ACC112 (cell line): Measurements from ENCODE around the gene PDE4A.

Source experiments
- H2AFZ ChIP-seq: fragments of 200-600 bp; sonication (generic); one replicate; pipeline ENCODE4 v1.6.0; 2017; ENCODE audit warnings: antibody characterized with exemption, low read length; ENCODE audit not compliant: unreplicated experiment
- H3K27ac ChIP-seq: fragments of 200-600 bp; sonication (generic); 2 replicates; pipeline ENCODE4 v1.5.1; 2014; ENCODE audit warnings: low read depth, mild to moderate bottlenecking, antibody characterized with exemption, low read length, moderate library complexity
- H3K27me3 ChIP-seq: fragments of 200-600 bp; sonication (generic); 2 replicates; pipeline ENCODE4 v1.6.1; 2014; ENCODE audit warnings: mild to moderate bottlenecking, antibody characterized with exemption, low read length, moderate library complexity, mixed read lengths; ENCODE audit not compliant: insufficient read depth
- H3K36me3 ChIP-seq: fragments of 200-600 bp; sonication (generic); 2 replicates; pipeline ENCODE4 v1.6.1; 2016; ENCODE audit warnings: mild to moderate bottlenecking, antibody characterized with exemption, low read length, moderate library complexity, mixed read lengths; ENCODE audit not compliant: insufficient read depth
- H3K4me1 ChIP-seq: fragments of 200-600 bp; sonication (generic); one replicate; pipeline ENCODE4 v1.6.1; 2016; ENCODE audit warnings: low read length, mixed read lengths; ENCODE audit not compliant: insufficient read depth, unreplicated experiment, control insufficient read depth
- H3K4me3 ChIP-seq: fragments of 200-600 bp; sonication (generic); 2 replicates; pipeline ENCODE4 v1.5.1; 2014; ENCODE audit warnings: mild to moderate bottlenecking, low read depth, low read length
- H3K79me2 ChIP-seq: fragments of 200-600 bp; sonication (generic); one replicate; pipeline ENCODE4 v1.6.0; 2016; ENCODE audit warnings: low read length; ENCODE audit not compliant: control insufficient read depth, unreplicated experiment, insufficient read depth

PDE4A gene

DNA sequence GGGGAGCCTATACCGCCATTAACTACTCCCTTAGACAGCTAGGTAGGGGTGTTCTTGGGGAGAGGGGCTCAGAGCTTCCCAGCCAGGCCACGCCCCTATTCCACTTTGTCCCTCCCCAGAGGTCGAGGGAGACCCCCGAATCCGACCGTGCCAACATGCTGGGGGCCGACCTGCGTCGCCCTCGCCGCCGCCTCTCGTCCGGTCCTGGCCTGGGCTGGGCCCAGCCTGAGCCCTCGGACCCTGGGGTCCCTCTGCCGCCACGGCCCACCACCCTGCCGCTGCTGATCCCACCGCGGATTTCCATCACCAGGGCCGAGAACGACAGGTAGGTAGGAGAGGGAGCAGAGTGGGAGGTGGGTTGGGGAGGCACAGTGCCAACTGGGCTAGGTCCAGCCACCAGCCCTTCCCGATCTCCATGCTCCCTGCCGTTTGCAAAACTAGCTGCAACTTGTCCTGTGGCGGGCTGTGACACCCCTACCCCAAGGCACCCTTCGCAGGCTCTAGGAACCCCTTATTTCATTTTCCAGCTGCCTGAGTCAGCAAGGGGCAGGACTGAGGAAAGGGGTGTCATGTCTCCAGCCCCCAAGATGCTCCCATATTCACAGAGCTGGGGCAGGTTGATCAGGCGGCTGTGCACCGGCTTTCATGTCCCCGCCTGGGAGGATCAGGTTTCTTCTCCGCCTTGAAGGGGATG is 2.6 kb upstream of the PDE4A start:
- Histone ChIP-seq H3K4me1 (peaks cover 21% of the 10 kb centered on the region), H3K36me3 (no peaks in the 10 kb centered on the region), H2AFZ (no peak overlapping the region), H3K27ac (no peak overlapping the region), H3K79me2 (no peaks in the 10 kb centered on the region), H3K27me3 (peaks cover 31% of the 10 kb centered on the region; the same call in 1 of the 2 replicates), H3K4me3 (no peak overlapping the region)

DNA sequence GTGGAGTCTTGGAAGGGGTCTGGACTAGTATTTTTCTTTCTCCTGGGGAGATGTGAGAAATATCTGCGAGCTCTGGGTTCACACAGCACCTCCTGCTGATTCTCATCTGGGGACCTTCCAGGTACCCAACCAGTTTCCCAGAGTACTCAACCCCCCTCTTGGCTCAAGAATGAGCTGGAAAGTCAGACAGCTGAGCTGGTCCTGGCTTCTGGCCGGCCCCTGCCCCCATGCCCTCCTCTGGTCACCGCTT is 2.2 kb upstream of the PDE4A start:
- no peak overlapping the region for H3K27ac ChIP-seq
- peak overlapping the region; percentile 79; the same call in 1 of the 2 replicates for H3K4me3 ChIP-seq

DNA sequence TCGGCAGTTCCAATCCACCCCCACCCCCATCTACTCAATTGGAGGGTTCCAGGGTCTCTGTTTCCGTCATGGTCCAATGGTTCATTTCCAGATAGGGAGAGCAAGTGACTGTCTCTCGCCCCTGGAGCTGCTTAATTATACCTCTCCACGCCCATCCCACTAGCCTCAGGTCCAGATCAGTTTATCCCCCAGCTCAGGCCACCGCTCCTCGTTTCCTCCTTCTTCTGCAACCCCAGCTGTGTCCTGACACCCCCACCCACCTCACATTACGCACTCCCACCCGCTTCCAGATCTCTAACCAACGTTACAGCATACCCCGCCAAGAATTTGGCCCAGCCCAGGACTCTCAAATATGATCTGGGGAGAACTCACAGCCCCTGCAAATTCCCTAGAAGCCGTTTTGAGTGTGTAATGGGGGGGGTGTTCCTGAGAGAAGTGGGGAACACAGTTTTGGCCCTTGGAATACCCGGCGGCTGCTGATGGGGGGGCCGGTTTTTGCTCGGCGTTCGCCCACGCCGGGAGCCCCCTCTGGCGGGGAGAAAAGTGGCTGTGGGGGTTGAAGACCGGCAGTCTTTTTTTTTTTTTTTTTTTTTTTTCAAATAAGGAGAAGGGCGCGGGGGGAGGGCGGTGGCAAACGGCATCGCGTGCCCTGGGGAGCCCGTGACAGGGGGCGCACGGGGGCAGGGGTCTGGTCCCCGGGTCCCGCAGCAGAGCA is 1.7 kb upstream of the PDE4A start:
- Histone ChIP-seq H3K4me1 (peaks cover 22% of the 10 kb centered on the region), H3K36me3 (no peaks in the 10 kb centered on the region), H3K27me3 (peaks cover 31% of the 10 kb centered on the region; the same call in 1 of the 2 replicates), H3K27ac (no peak overlapping the region), H3K79me2 (no peaks in the 10 kb centered on the region), H2AFZ (no peak overlapping the region), H3K4me3 (peak overlapping the region; percentile 79)

More for the DNA sequence above, 2.2 kb upstream of the PDE4A start:
- no peaks in the 10 kb centered on the region for H3K79me2 ChIP-seq
- no peaks in the 10 kb centered on the region for H3K36me3 ChIP-seq
- H2AFZ ChIP-seq, result no peak overlapping the region
- H3K4me1 ChIP-seq, result peaks cover 21% of the 10 kb centered on the region
- peaks cover 31% of the 10 kb centered on the region; the same call in 1 of the 2 replicates for H3K27me3 ChIP-seq

DNA sequence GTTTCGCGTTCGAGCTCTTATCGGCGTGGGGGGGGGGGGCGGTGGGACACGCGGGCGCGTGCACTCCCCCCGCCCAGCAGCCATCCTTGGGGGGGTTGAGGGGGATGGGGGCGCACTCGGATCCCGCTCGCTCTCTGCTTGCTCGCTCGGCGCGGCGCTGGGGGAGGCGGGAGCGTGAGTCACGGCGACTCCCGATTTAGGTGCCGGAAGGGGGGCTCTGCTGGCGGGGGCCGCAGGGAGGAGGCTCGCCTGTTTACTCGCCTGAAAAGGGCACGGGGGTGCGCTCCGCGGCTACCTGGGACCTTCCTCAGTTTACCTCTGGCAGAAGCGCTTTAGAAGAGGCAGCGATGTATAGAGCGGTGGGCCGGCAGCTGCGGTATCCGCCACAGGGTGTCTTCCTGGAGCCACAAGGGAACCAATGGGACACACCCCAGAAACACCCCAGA is 1.1 kb upstream of the PDE4A start:
- Histone ChIP-seq H3K79me2 (no peaks in the 10 kb centered on the region), H2AFZ (peak overlapping the region; percentile 43), H3K27ac (no peak overlapping the region), H3K36me3 (no peaks in the 10 kb centered on the region), H3K4me3 (peak overlapping the region; percentile 79), H3K4me1 (peaks cover 28% of the 10 kb centered on the region), H3K27me3 (peaks cover 31% of the 10 kb centered on the region; the same call in 1 of the 2 replicates)

DNA sequence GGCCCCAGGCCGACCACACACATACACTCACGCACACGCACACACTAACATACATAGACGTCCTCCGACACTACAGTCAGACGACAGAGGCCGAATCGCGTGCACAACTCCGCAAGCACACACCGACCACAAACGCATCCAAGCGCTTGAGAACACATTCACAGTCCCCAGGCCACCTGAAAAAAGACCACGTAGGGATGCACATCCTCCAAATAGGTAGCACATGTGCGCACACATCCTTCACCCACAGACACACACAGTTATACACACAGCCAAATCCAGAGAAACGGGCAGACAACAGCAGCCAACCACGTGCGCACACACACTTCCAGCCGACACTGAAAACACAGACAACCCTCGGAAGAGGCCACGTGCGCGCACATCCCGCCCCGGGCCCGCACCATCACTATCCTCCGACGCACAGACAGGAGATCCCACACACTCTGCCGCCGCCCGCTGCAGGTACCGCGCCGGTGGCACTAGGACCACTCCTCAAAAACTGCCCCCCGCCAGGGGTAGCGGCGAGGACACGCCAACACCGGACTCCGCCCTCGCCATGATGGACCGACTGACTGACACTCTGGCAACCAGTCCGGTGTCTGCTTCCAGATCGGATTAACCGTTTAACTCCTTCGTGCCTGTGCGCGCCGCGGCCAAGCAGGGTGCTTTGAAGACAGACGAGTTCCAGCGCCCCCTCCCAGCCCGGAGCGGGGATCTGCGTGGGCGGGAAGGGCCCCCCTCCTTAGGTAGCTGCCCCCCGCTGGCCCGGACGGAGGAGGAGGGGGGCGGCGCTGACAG is 493 bp upstream of the PDE4A start:
- Histone ChIP-seq H3K79me2 (no peaks in the 10 kb centered on the region), H3K4me3 (peak overlapping the region; percentile 79), H3K27ac (no peak overlapping the region), H3K27me3 (peaks cover 35% of the 10 kb centered on the region; the same call in 1 of the 2 replicates), H3K4me1 (peaks cover 28% of the 10 kb centered on the region), H2AFZ (peak overlapping the region; percentile 43), H3K36me3 (no peaks in the 10 kb centered on the region)

DNA sequence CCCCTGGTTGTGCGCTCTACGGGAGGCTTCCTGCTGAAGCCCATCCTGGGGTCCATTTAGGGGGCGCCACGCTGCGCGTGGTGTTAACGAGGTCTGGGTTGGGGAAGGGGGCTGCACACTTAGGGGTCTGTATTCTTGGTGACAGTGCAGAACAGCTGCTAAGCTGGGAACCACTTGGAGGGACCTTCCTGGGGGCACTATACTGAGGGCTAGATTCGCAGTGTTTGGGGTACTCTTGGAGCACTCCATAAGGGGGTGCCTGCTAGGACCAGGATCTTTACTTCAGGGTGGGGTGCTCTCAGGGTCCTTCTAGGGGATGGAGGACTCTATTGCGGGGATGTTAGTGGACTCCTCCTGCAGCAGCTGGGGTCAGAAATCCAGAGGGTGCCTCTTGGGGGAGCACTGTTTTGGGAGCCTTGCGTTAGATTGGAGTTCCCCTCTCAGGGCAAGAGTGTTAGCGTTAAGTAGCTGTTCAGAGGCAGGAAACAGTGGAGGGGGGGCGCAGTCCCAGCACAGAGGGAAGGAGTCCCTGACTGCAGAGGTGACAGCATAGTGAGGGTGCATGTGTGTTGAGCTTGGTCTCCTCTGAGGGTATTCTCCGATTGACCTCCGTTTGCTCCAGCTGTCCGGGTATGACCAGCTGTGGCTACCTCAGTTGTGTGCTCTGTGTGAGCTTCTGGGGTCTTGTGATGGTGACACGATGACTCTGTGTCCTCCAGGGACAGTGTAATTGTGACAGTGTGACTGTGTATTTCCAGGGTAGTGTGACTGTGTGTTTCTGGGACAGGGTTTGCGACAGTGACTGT is 1.1 kb downstream of the PDE4A start:
- Histone ChIP-seq H3K4me1 (peaks cover 28% of the 10 kb centered on the region), H2AFZ (no peak overlapping the region)

DNA sequence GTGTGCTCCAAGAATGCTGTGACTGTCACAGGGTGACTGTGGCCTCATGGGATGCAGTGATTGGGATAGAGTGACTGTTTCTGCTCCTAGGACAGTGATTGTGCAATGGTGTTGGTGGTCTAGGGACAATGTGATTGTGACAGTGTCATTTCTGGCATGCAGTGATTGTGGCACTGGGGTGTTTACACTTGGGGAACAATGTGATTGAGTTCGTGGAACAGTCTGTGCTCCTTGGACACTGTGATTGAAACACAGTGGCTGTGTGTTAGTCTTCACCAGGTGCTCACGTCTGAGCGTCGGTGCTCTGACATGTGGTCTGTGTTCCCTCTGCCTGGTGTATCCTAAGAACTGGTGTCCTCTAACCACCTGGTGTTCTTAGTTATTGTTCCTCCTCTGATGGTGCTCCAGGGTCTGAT is 1.7 kb downstream of the PDE4A start:
- Histone ChIP-seq H3K79me2 (no peaks in the 10 kb centered on the region), H3K36me3 (no peaks in the 10 kb centered on the region), H3K4me1 (peaks cover 28% of the 10 kb centered on the region), H2AFZ (no peak overlapping the region), H3K27ac (no peak overlapping the region), H3K27me3 (peaks cover 32% of the 10 kb centered on the region; the same call in 1 of the 2 replicates), H3K4me3 (no peak overlapping the region; the same call in 1 of the 2 replicates)

More for the DNA sequence above, 1.1 kb downstream of the PDE4A start:
- Histone ChIP-seq H3K27ac (no peak overlapping the region), H3K4me3 (peak overlapping the region; percentile 79), H3K27me3 (peaks cover 35% of the 10 kb centered on the region; the same call in 1 of the 2 replicates), H3K36me3 (no peaks in the 10 kb centered on the region), H3K79me2 (no peaks in the 10 kb centered on the region)

DNA sequence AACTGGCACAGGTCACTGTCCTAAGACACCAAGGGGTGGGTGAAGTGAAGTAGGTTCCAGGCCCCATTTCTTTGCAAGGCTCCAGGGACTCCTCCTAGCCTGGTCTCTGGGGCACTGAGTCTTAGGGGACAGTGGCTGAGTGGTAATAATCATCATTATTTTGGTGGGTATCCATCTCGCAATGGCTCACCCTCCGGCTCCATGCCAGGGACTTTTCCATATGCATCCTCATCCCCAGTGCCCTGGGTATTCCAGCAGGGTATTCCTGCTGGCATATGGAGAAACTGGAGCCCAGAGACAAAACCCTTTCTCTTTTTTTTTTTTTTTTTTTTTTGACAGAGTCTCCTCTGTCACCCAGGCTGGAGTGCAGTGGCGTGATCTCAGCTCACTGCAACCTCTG is 2.5 kb downstream of the PDE4A start:
- Histone ChIP-seq H3K27ac (no peak overlapping the region), H3K27me3 (peaks cover 25% of the 10 kb centered on the region; the same call in 1 of the 2 replicates), H2AFZ (no peak overlapping the region), H3K4me1 (peaks cover 27% of the 10 kb centered on the region), H3K79me2 (no peaks in the 10 kb centered on the region), H3K4me3 (no peak overlapping the region), H3K36me3 (no peaks in the 10 kb centered on the region)

DNA sequence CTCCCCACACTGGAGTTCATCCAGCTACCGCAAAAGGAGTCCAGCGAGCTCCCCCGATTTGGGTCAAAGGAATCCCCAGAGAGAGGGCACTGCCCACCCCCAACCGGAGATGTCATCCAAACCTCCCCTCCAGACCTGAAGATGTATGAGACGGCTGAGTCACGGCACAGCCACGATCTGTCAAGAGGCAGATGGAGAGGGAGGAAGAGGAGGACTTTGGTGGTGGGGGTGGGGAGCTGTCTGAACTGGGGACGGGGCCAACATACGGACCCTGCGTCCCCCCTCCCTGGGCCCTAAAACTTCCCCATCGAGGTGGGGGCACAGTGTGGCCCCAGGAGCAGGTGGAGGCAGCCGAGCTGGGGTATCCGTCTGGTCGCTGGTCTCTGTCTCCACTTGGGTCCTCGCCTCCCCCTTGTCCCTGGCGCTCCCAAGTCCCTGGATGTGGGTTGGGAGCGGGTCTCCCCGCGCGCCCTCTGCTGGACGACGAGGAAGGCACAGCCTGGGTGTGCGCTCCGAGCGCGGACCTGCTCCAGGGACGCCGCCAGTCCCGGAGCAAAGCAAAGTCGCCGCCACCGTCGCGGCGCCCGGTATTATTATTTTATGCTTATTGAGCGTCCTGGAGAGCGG is 3.8 kb downstream of the PDE4A start:
- peaks cover 18% of the 10 kb centered on the region; the same call in 1 of the 2 replicates for H3K27me3 ChIP-seq
- no peaks in the 10 kb centered on the region for H3K36me3 ChIP-seq
- H3K4me1 ChIP-seq, result peaks cover 16% of the 10 kb centered on the region
- peak overlapping the region; percentile 74 for H3K4me3 ChIP-seq
- H3K27ac ChIP-seq, result no peak overlapping the region
- H3K79me2 ChIP-seq, result no peaks in the 10 kb centered on the region
- H2AFZ ChIP-seq, result peak overlapping the region; percentile 43
